LNCaP clone FGC (cell line): ENCODE measurements around the gene POC1A.

Experiments used
- DNase-seq: peaks from one replicate; pipeline ENCODE4 v3.0.0-alpha.2; 2011; ENCODE audit warnings: low read depth
- H3K4me3 ChIP-seq: 2 replicates; pipeline ENCODE4 v1.5.1; 2011; ENCODE audit warnings: mild to moderate bottlenecking, low read depth, low read length, control low read depth
- CTCF ChIP-seq: IDR thresholded peaks from 2 replicates; pipeline ENCODE4 v1.5.1; 2012; ENCODE audit warnings: mild to moderate bottlenecking; ENCODE audit not compliant: control insufficient read depth, insufficient read depth; ENCODE audit errors: extremely low read depth

The POC1A gene

GRCh38 chr3:52079958-52080357 lies 74.3 kb downstream of the POC1A start:
- no peak for DNase-seq
- H3K4me3 ChIP-seq = no peak overlapping the region
- no peak for TF ChIP-seq CTCF

- H3K4me3 ChIP-seq = no peak overlapping the region
- DNase-seq = no peak
- TF ChIP-seq CTCF = no peak
Measured at GRCh38 chr3:52078781-52079560, 75.3 kb downstream of the POC1A start.

GRCh38 chr3:52077925-52078324 lies 76.3 kb downstream of the POC1A start:
- TF ChIP-seq CTCF = no peak
- H3K4me3 ChIP-seq = no peak overlapping the region
- DNase-seq = no peak

- TF ChIP-seq CTCF = no peak
- DNase-seq = no peak
- H3K4me3 ChIP-seq = no peak overlapping the region
Measured at GRCh38 chr3:52076896-52077780, 77.1 kb downstream of the POC1A start.

- H3K4me3 ChIP-seq = no peak overlapping the region
- no peak for TF ChIP-seq CTCF
- DNase-seq = no peak
Measured at GRCh38 chr3:52073490-52073889, 80.7 kb downstream of the POC1A start.

- no peak for TF ChIP-seq CTCF
- DNase-seq = no peak
- H3K4me3 ChIP-seq = no peak overlapping the region
Measured at GRCh38 chr3:52072471-52072870, 81.8 kb downstream of the POC1A start.

- TF ChIP-seq CTCF = no peak
- no peak overlapping the region for H3K4me3 ChIP-seq
- DNase-seq = no peak
Measured at GRCh38 chr3:52072020-52072419, 82.2 kb downstream of the POC1A start.
